Peyer's patch (tissue), 4 donors: ENCODE results near the gene SPRING1. TPM values are rescaled to one million over a fixed set of nuclear protein-coding genes. Genes with fewer than 3 reads are reported as not detected.

ENCODE experiments used
- DNase-seq, 3 donors: peaks; one replicate each; pipeline ENCODE4 v3.0.0-alpha.2; 2017 to 2019
- H3K27ac ChIP-seq, 4 donors: fragments of 200-600 bp; sonication (generic); one replicate each; pipeline ENCODE4 v1.5.1; 2016 to 2019
- H3K27me3 ChIP-seq, 2 donors: fragments of 200-600 bp; sonication (generic); one replicate each; pipeline ENCODE4 v1.5.1; 2019
- H3K36me3 ChIP-seq, 3 donors: fragments of 200-600 bp; sonication (generic); one replicate each; pipeline ENCODE4 v1.5.1; 2016 to 2019
- H3K4me1 ChIP-seq, 4 donors: fragments of 200-600 bp; sonication (generic); one replicate each; pipeline ENCODE4 v1.5.1; 2016 to 2019
- H3K4me3 ChIP-seq, 4 donors: fragments of 200-600 bp; sonication (generic); 1 replicate in 3 of 4; 2 replicates in 1 of 4; pipeline ENCODE4 v1.5.1; 2016 to 2019; ENCODE audit warnings: mild to moderate bottlenecking in 1 of 4
- H3K9me3 ChIP-seq, 4 donors: fragments of 200-600 bp; sonication (generic); one replicate each; pipeline ENCODE4 v1.5.1; 2016 to 2019; ENCODE audit warnings: mild to moderate bottlenecking in 1 of 4
- POLR2A ChIP-seq, 2 donors: fragments of 450-650 bp; IDR thresholded peaks; one replicate each; pipeline ENCODE4 v1.5.1; 2017; ENCODE audit warnings: antibody characterized with exemption in 2 of 2, mild to moderate bottlenecking in 2 of 2, moderate library complexity in 2 of 2
- total RNA-seq, 4 donors: library from RNA; depleted of rRNA; stranded (reverse); fragments of >200 nt; gene quantifications; one replicate each; pipeline ENCODE4 v1.1.0, GENCODE V29; 2016
- TF ChIP-seq, protein P1 (sequence below), 6 experiments: fragments of 450-650 bp in 4 of 6; fragments of 200-600 bp in 2 of 6; sonication (generic) in 1 of 6; IDR thresholded peaks; one replicate each; pipeline ENCODE4 v1.5.1; 2017 to 2019; ENCODE audit warnings: antibody characterized with exemption in 6 of 6, mild to moderate bottlenecking in 3 of 6, moderate library complexity in 1 of 6

Gene SPRING1
- total RNA-seq, 4 donors from 2014 or later: 21.5 to 36.3 (median 30.3) TPM

DNA sequence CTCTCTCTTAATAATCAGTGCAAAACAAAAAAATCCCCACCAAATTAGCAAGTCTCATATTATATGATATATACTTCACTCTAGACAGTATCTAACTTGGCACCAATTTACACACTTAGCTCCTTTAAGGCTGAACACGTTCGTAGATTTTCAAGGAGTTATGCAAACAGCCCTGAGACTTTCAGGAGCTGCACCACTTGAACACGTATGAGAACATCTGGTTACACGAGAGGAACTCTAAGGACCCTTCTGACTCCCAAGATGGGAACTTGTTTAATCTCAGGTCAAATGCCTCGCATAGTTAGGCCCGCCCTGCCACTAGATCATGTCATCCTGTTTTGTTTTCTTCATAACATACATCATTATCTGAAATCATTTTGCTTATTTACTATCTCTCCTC lies 10.0 kb downstream of the SPRING1 start:
- Histone ChIP-seq H3K27ac (no peak overlapping the region), H3K27me3 (no peaks in the 10 kb centered on the region), H3K36me3 (peaks cover 0 to 4% (median 0%) of the 10 kb centered on the region in 3 donors), H3K4me1 (peaks cover 0 to 16% (median 0%) of the 10 kb centered on the region in 4 donors), H3K4me3 (no peak overlapping the region), H3K9me3 (no peaks in the 10 kb centered on the region)
- TF ChIP-seq POLR2A (IDR thresholded peaks at IDR 0.05): no peak
- TF ChIP-seq, protein P1, sequence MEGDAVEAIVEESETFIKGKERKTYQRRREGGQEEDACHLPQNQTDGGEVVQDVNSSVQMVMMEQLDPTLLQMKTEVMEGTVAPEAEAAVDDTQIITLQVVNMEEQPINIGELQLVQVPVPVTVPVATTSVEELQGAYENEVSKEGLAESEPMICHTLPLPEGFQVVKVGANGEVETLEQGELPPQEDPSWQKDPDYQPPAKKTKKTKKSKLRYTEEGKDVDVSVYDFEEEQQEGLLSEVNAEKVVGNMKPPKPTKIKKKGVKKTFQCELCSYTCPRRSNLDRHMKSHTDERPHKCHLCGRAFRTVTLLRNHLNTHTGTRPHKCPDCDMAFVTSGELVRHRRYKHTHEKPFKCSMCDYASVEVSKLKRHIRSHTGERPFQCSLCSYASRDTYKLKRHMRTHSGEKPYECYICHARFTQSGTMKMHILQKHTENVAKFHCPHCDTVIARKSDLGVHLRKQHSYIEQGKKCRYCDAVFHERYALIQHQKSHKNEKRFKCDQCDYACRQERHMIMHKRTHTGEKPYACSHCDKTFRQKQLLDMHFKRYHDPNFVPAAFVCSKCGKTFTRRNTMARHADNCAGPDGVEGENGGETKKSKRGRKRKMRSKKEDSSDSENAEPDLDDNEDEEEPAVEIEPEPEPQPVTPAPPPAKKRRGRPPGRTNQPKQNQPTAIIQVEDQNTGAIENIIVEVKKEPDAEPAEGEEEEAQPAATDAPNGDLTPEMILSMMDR (IDR thresholded peaks at IDR 0.05): no peak
- DNase-seq: no peak

DNA sequence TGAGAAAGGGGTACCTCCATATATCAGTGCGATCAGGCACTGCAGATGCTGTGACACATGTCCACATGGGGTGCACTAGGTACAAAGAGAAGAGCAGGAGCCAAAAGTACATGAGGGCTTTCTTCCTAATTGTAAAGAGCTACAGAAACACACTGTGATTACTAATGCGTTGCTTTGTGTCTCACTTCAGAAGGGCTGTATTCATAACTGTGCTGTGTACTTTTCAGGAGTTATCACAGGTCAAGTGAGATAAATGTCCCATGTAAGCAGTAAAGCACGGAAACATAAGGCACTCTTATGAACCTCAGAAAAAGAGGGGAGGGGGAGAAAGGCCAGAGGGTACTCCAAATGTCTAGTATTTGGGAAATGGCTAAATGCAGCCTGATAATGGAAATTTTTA lies 10.6 kb downstream of the SPRING1 start:
- no peaks in the 10 kb centered on the region for H3K9me3 ChIP-seq
- no peak overlapping the region for H3K4me3 ChIP-seq
- DNase-seq: no peak
- no peak overlapping the region for H3K27ac ChIP-seq
- no peaks in the 10 kb centered on the region for H3K27me3 ChIP-seq
- H3K4me1 ChIP-seq: peaks cover 0 to 16% (median 0%) of the 10 kb centered on the region in 4 donors
- peaks cover 0 to 6% (median 0%) of the 10 kb centered on the region in 3 donors for H3K36me3 ChIP-seq
- TF ChIP-seq, protein P1 (IDR thresholded peaks at IDR 0.05): no peak
- TF ChIP-seq POLR2A (IDR thresholded peaks at IDR 0.05): no peak

DNA sequence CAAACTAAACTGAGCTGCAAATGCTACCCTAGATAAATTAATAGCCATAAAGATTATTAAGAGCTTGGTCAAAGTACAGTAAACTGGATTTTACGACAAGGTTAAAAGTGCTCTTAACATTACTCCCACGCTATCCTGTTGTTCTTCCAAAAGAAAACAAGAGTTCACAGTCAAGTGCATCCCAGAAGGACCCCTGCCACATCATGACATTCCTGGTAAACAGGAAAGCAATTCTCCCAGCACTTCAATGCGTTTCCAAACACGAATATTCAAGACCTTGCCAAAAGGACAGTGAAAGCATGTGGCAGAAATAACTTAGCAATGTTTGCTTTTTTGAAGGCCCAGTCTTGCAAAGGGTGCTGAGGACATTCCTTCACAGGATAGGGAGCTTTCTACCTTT lies 11.2 kb downstream of the SPRING1 start:
- TF ChIP-seq POLR2A (IDR thresholded peaks at IDR 0.05): no peak
- TF ChIP-seq, protein P1 (IDR thresholded peaks at IDR 0.05): no peak
- no peak for DNase-seq
- Histone ChIP-seq H3K36me3 (peaks cover 0 to 12% (median 0%) of the 10 kb centered on the region in 3 donors), H3K9me3 (no peaks in the 10 kb centered on the region), H3K4me1 (peaks cover 0 to 16% (median 0%) of the 10 kb centered on the region in 4 donors), H3K4me3 (no peak overlapping the region), H3K27ac (no peak overlapping the region), H3K27me3 (no peaks in the 10 kb centered on the region)

DNA sequence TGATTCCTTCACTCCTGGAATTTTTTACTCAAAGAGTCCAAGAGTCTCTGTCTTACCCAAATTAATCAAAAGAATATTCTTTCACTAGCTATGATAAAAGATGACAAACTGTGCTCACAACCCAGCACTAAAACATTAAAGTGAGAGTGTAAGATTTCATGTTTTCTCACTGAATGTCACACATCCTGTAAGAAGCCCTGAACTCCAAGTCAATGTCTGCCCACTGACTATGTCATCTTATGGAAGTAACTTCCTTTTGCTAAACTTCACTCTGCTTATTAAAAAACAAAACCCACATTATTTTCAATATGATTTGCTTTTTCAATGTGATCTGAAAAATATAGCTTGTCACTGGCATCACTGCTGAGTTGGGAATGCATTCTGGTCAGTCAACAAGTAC lies 15.6 kb downstream of the SPRING1 start:
- H3K4me3 ChIP-seq: no peak overlapping the region
- no peak overlapping the region for H3K27ac ChIP-seq
- TF ChIP-seq, protein P1 (IDR thresholded peaks at IDR 0.05): no peak
- TF ChIP-seq POLR2A (IDR thresholded peaks at IDR 0.05): no peak
- H3K36me3 ChIP-seq: peaks cover 0 to 35% (median 0%) of the 10 kb centered on the region in 3 donors
- H3K27me3 ChIP-seq: no peaks in the 10 kb centered on the region
- no peaks in the 10 kb centered on the region for H3K9me3 ChIP-seq
- DNase-seq: no peak
- H3K4me1 ChIP-seq: peaks cover 0 to 12% (median 0%) of the 10 kb centered on the region in 4 donors

DNA sequence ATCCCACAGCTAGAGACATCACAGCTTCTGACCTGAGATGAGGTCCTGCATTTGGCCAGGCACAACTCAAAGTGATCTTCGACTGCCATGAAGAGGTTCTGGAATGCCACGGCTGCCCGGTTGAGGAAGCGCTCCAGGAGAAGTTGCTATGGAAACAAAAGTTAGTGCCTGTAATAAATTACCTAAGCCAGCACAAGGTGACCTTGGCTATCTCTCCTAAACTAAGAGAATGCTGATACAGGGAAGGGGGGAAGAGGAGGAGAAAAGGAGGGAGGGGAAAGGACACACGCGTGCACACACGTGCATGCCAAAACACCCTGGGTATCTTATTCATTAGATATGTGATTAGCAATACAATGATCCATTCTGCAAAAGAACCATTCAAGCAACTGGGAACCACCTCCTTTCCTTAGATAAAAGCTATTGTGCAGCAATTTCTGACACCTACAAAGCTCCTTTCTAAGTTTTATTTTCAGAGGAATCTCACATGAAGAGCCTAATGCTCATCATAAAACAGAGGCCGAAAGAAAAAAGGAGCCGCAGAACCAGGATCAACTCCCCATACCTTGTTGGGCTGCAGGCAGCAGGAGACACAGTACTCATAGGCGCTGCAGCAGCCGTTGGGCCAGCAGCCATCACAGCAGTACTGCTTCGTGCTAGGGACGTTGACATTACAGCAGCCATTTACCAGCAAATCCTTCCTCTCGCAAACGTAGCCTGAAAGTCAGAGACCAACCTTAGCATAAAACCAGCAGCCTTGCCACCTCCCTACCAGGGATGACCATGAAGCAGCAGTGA lies 17.9 kb downstream of the SPRING1 start:
- Histone ChIP-seq H3K27me3 (no peaks in the 10 kb centered on the region), H3K9me3 (no peaks in the 10 kb centered on the region), H3K4me1 (no peaks in the 10 kb centered on the region), H3K27ac (peak overlapping the region in 1 of 4 donors; percentile 16), H3K36me3 (peaks cover 0 to 49% (median 0%) of the 10 kb centered on the region in 3 donors), H3K4me3 (no peak overlapping the region)
- no peak for DNase-seq
- TF ChIP-seq, protein P1 (IDR thresholded peaks at IDR 0.05): no peak
- TF ChIP-seq POLR2A (IDR thresholded peaks at IDR 0.05): no peak
